ENCODE measurements around the gene LGALS4.
"Not testable (repeated sequence)": the region's sequence is repeated elsewhere in the genome, so short reads cannot be mapped to it uniquely, and the experiment has no call there.

LGALS4 gene

DNA sequence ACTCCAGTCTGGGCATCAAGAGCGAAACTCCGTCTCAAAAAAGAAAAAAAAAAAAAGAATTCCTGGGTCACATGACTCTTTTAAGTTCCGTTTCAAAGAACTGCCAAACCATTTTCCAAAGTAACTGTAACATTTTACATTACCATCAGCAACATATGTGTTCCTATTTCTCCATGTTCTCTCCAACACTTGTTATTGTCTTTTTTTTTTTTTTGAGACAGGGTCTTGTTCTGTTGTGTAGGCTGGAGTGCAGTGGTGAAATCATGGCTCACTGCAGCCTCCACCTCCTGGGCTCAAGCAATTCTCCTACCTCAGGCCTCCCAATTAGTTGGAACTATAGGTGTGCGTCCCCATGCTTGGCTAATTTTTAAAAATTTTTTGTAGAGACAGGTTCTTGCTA lies 17.2 kb downstream of the LGALS4 start:
- DNase-seq = no peak

GRCh38 chr19:38793671-38794070 lies 19.1 kb downstream of the LGALS4 start:
- DNase-seq = no peak

DNA sequence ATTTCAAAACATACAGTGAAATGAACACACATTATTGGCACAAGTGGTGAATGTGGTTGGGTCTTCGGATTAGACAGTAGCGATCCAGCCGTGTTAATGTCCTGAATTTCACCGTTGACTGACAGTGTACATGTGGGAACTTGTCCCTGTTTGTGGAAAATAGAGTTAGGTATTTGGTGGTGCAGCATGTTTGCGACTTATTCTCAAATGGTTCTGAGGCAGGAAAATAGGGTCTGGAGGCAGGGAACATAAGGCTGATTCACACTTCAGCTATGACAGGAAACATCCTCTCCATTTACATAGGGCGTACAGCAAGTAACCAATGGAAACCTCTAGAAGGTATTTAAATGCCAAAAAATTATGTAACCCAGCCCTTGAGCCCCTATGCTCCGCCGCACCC lies 19.6 kb downstream of the LGALS4 start:
- DNase-seq = no peak

GRCh38 chr19:38792250-38793111 lies 20.3 kb downstream of the LGALS4 start:
- peak in 1 of 14 donors; percentile 0 for DNase-seq

DNA sequence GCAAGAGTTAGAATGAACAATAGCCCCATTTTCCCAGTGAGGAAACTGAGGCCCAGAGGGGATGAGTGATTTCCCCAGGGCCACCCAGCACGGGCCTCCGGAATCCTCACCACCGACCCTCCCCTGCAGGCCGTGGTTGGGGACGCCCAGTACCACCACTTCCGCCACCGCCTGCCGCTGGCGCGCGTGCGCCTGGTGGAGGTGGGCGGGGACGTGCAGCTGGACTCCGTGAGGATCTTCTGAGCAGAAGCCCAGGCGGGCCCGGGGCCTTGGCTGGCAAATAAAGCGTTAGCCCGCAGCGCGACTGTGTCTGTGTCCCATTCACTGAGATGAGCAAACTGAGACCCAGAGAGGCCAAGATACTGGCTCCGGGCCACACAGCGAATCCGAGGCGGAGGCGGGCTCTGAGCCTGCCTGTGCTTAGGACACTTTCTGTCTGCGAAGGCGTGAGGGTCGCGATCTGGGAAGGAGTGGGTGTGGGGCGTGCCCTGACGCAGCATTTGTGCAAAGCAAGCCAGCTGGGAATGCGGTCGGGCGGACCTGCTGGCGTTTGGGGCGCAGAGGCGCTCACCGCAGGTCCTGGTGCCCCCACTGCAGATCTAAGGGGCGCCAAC lies 21.2 kb downstream of the LGALS4 start:
- not testable (repeated sequence) for DNase-seq

GRCh38 chr19:38790507-38791403 lies 22.0 kb downstream of the LGALS4 start:
- DNase-seq = not testable (repeated sequence)

DNA sequence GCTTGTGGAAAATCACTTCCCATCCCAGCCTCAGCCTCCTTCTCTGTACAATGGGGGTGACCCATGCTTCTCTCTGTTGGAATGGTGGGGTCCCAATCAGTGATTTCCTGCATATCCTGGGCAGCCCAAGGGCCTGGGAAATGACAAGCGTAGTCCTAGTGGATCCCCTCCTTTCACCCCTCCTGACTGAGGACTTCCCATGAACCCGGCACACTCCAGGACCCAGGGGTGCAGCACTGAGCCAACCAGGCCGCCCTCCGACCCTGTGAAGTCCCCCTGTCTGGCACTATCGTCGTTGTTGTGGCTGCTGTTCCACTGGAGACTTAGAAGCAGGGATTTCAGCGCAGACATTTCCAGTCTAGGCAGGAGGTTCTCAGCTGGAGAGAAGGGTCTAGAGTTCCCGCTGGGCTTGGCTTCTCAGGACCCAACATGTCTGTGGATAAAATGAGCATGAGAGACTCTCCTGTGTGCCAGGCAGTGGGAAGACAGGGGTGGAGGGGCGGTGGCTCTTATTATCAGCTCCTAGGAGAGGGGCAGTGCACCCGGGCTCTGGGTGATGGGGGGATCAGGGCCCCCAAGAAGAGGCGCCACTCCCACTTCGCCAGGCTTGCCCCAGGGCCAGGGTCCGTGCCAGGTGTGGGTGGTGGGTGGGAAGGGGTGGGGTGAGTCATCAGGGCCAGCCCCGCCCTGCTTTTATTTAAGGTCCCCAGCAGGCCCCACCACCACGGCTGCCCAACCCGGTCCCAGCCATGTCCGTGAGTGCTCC lies 24.1 kb downstream of the LGALS4 start, which contains the start of gene LGALS7B:
Gene LGALS7B (plus strand): TSS at position 723 of the 766 bp plus-strand sequence. CDS start 27 bp downstream, at position 750.
- DNase-seq = no peak

DNA sequence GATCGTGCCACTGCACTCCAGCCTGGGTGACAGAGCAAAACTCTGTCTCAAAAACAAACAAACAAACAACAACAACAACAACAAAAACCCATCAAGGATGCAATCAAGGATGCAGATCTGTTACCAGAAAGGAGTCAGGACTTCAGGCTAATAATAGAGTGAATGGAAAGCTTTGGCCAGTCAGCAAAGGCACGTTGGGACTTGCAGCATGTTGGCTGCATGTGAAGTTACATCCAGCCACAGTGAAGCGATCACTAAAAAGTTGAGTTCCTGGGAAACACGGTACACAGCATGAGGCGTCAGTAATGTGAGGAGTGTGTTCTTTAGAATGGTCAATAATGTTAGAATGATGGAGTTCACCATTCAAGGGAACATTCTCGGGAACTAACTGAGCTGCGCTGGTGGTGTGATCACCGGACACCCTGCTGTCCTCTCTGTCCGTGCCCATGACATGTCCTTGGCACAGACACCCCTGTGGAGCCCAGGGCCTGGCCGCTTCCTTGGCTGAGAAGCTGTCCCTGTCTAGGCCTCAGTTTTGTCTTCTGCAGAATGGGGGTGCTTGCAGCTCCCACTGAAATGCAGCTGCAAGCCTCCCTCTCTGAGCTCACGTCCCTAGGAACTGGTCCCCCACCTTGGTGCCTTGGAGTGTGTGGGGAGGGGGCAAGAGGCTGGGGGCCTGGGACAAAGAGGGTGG lies 26.0 kb downstream of the LGALS4 start:
- DNase-seq = no peak

- DNase-seq = not testable (repeated sequence)
Measured at GRCh38 chr19:38786061-38786460, 26.7 kb downstream of the LGALS4 start.

GRCh38 chr19:38785187-38785699 lies 27.5 kb downstream of the LGALS4 start:
- DNase-seq = no peak

GRCh38 chr19:38784224-38784623 lies 28.5 kb downstream of the LGALS4 start:
- no peak for DNase-seq

DNA sequence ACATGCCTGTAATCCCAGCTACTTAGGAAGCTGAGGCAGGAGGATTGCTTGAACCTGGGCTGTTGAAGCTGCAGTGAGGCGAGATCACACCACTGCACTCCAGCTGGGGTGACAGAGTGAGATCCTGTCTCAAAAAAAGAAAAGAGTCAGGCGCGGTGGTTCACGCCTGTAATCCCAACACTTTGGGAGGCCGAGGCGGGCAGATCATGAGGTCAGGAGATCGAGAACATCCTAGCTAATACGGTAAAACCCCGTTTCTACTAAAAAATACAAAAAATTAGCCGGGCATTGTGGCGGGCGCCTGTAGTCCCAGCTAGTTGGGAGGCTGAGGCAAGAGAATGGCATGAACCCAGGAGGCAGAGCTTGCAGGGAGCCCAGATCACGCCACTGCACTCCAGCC lies 30.5 kb downstream of the LGALS4 start:
- DNase-seq = not testable (repeated sequence)

DNA sequence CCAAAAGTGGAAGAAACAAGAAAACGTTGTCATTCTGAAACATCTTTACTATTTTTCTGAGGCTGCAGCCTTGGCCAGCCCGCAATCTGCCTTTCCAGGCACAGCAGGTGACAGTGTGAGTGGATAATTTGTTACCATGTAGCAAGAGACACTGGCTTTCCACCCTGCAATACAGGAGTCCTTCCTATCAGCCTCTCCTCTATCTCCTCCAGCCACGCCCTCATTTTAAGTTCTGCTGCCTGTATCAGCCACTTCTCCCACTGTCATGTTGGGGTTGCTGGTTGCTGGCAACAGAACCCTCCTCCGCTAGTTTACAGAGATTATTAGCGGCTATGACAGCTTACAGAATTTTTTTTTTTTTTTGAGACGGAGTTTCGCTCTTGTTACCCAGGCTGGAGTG lies 31.7 kb downstream of the LGALS4 start:
- no peak for DNase-seq

DNA sequence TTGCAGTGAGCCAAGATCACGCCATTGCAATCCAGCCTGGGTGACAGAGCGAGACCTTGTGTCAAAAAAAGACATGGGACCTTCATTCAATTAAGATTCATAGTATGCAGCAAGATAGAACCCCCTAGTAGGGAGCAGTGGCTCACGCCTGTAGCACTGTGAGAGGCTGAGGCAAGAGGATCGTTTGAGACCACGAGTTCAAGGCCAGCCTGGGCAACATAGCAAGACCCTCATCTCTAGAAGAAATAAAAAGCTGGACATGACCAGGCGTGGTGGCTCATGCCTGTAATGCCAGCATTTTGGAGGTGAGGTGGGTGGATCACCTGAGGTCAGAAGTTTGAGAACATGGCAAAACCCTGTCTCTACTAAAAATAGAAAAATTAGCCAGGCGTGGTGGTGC lies 32.3 kb downstream of the LGALS4 start:
- DNase-seq = no peak

GRCh38 chr19:38778733-38779132 lies 34.0 kb downstream of the LGALS4 start:
- DNase-seq = no peak

DNA sequence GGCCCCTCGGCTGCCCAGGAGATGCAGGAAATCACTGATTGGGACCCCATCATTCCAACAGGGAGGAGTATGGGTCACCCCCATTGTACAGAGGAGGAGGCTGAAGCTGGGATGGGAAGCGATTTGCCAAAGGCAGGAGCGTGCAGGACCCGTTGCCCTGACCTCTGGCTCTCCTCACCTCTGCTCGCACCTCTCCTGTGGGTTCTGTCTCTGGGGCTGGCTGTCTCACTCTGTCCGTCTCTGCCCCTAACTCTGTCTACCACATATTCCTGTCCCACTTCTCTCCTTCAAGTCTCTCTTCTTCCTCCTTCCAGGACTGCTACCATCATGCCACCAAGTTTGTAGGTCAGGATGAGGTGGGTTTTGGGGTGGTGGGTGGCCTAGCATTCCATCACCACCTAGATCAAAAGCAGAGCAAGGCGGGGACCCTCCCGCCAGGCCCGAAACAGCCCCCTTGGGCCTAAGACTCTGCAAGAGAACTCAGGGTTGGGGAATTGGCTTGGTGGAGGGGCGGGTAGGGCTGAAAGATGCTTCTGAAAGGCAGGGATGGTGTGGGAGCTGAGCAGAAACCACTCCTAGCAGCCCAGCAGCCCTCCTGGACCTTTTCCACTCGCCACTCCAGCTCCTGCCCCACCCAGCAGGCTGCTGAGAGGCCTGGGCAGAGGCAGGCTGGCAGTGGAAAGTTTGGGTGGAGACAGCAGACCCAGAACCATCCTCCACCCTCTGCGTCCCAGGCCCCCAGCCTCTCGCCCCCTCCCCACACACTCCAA lies 38.4 kb downstream of the LGALS4 start:
- no peak for DNase-seq

- no peak for DNase-seq
Measured at GRCh38 chr19:38773469-38774177, 39.1 kb downstream of the LGALS4 start, which contains the start of gene LGALS7. Gene LGALS7 (minus strand): TSS chr19:38773517. CDS start chr19:38773492, 25 bp downstream.

DNA sequence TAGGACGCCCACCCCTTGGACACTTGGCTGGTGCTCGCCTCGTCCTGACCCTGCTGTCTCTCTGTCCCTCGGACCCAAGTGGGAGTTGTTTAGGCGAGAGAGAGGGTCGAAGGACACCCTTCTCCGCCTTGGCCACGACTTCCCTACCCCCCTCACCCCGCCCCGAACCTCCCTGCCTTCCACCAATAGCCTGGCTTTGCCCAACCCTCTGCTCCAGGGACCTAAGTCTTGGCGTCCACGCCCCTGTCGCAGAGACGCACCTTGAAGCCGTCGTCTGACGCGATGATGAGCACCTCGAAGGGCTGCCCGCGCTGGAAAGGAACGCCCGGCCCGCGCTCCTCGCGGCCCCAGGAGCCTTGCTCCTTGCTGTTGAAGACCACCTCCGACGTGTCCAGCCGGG lies 41.2 kb downstream of the LGALS4 start:
- DNase-seq = not testable (repeated sequence)

DNA sequence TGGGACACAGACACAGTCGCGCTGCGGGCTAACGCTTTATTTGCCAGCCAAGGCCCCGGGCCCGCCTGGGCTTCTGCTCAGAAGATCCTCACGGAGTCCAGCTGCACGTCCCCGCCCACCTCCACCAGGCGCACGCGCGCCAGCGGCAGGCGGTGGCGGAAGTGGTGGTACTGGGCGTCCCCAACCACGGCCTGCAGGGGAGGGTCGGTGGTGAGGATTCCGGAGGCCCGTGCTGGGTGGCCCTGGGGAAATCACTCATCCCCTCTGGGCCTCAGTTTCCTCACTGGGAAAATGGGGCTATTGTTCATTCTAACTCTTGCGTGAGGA lies 41.8 kb downstream of the LGALS4 start:
- DNase-seq = not testable (repeated sequence)

Measured in C1 segment of cervical spinal cord (tissue), 14 donors.